ENCODE results near the gene SCN7A. TPM values are rescaled to one million over a fixed set of nuclear protein-coding genes. Genes with fewer than 3 reads are reported as not detected.

Gene SCN7A
- total RNA-seq, 1 experiment from 2014 or later = 0.17 TPM

GRCh38 chr2:166520604-166521003, 26.6 kb upstream of the SCN7A start (continued):
- no peak for TF ChIP-seq SMAD4 (CRISPR knock-in tag; IDR thresholded peaks at IDR 0.05)
- TF ChIP-seq, protein P1, sequence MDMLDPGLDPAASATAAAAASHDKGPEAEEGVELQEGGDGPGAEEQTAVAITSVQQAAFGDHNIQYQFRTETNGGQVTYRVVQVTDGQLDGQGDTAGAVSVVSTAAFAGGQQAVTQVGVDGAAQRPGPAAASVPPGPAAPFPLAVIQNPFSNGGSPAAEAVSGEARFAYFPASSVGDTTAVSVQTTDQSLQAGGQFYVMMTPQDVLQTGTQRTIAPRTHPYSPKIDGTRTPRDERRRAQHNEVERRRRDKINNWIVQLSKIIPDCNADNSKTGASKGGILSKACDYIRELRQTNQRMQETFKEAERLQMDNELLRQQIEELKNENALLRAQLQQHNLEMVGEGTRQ (CRISPR knock-in tag; IDR thresholded peaks at IDR 0.05) = no peak
- no peak for TF ChIP-seq TCF7 (CRISPR knock-in tag; IDR thresholded peaks at IDR 0.05; ENCODE audit: low read depth)
- no peak for TF ChIP-seq SP1 (CRISPR knock-in tag; conservative IDR thresholded peaks at IDR 0.05)
- no peak for TF ChIP-seq ZNF138 (CRISPR knock-in tag; conservative IDR thresholded peaks at IDR 0.05)
- TF ChIP-seq, protein P2, sequence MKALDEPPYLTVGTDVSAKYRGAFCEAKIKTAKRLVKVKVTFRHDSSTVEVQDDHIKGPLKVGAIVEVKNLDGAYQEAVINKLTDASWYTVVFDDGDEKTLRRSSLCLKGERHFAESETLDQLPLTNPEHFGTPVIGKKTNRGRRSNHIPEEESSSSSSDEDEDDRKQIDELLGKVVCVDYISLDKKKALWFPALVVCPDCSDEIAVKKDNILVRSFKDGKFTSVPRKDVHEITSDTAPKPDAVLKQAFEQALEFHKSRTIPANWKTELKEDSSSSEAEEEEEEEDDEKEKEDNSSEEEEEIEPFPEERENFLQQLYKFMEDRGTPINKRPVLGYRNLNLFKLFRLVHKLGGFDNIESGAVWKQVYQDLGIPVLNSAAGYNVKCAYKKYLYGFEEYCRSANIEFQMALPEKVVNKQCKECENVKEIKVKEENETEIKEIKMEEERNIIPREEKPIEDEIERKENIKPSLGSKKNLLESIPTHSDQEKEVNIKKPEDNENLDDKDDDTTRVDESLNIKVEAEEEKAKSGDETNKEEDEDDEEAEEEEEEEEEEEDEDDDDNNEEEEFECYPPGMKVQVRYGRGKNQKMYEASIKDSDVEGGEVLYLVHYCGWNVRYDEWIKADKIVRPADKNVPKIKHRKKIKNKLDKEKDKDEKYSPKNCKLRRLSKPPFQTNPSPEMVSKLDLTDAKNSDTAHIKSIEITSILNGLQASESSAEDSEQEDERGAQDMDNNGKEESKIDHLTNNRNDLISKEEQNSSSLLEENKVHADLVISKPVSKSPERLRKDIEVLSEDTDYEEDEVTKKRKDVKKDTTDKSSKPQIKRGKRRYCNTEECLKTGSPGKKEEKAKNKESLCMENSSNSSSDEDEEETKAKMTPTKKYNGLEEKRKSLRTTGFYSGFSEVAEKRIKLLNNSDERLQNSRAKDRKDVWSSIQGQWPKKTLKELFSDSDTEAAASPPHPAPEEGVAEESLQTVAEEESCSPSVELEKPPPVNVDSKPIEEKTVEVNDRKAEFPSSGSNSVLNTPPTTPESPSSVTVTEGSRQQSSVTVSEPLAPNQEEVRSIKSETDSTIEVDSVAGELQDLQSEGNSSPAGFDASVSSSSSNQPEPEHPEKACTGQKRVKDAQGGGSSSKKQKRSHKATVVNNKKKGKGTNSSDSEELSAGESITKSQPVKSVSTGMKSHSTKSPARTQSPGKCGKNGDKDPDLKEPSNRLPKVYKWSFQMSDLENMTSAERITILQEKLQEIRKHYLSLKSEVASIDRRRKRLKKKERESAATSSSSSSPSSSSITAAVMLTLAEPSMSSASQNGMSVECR (CRISPR knock-in tag; IDR thresholded peaks at IDR 0.05; ENCODE audit: borderline replicate concordance) = no peak

DNA sequence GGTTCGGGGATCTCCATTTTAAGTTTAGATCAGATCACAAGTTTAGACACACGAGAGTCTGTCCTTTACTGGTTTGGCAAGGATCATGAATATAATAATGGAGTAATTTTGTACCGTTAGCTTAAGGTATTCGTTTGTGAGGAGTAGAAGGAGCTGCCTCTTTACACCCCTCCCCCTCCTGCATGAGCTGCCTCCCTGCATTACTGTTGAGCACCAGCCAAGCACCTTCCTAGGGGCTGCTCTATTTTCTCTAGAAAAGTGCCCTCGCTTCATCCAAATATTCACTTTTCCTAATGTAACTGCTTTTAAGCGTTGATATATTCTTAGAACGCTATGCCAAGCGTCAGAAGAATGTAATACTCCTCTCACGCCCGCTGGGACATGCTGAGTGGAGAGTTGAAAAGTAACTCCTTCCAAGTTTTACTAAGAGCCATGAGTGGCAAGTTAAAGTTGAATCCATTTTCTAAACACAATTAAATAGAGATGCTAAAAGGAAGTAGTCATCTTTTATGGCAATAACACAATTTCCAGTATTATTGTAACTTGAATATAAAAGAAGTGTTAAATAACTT, 25.4 kb upstream of the SCN7A start:
- DNase-seq (ENCODE audit: low spot score) = peak; percentile 12
- ATAC-seq = peak; percentile 89
- ChIA-PET CTCF (no interaction called here), POLR2A (interaction anchor here (0.6 kb wide), 1 partner anchor 1493 kb away, joined by 4 read pairs; no protein-coding TSS in a partner anchor)
- no peaks in the 10 kb centered on the region for H3K27me3 Mint-ChIP-seq (ENCODE audit: low read depth)
- no peak overlapping the region for H3K27ac Mint-ChIP-seq
- no peaks in the 10 kb centered on the region for H3K9me3 Mint-ChIP-seq
- peaks cover 9% of the 10 kb centered on the region for H3K4me1 Mint-ChIP-seq
- no peak for TF ChIP-seq MLX (CRISPR knock-in tag; IDR thresholded peaks at IDR 0.05)
- no peak for TF ChIP-seq ZNF416 (CRISPR knock-in tag; IDR thresholded peaks at IDR 0.05)
- TF ChIP-seq ETV6 (CRISPR knock-in tag; IDR thresholded peaks at IDR 0.05) = no peak
- TF ChIP-seq ZNF138 (CRISPR knock-in tag; conservative IDR thresholded peaks at IDR 0.05) = no peak
- TF ChIP-seq TEAD4 (CRISPR knock-in tag; IDR thresholded peaks at IDR 0.05) = no peak
- TF ChIP-seq CDX4 (CRISPR knock-in tag; IDR thresholded peaks at IDR 0.05; ENCODE audit: borderline replicate concordance) = no peak
- TF ChIP-seq ZSCAN18 (CRISPR knock-in tag; IDR thresholded peaks at IDR 0.05) = no peak
- no peak for TF ChIP-seq PRDM15 (CRISPR knock-in tag; IDR thresholded peaks at IDR 0.05)
- no peak overlapping the region for H3K4me3 Mint-ChIP-seq
- H3K36me3 Mint-ChIP-seq = no peaks in the 10 kb centered on the region

Data from WTC11 (cell line).